HCT116 (cell line): Measurements from ENCODE around the gene COL26A1.

Experiments
- ATF3 ChIP-seq: IDR thresholded peaks from 2 replicates; pipeline ENCODE4 v1.6.1; 2012
- CBX3 ChIP-seq: IDR thresholded peaks from 2 replicates; pipeline ENCODE4 v1.6.1; 2012; ENCODE audit warnings: low read depth
- CTCF ChIP-seq, 3 experiments: fragments of 200-600 bp in 1 of 3; sonication (generic) in 1 of 3; IDR thresholded peaks in 2 of 3; conservative IDR thresholded peaks in 1 of 3; 2 replicates each; pipeline ENCODE4 v1.5.1; 2012 to 2017; ENCODE audit warnings: low read depth in 2 of 3, low read length in 2 of 3, antibody characterized with exemption in 1 of 3, borderline replicate concordance in 1 of 3, control low read depth in 1 of 3, mild to moderate bottlenecking in 1 of 3, mixed read lengths in 1 of 3, mixed run types in 1 of 3, moderate library complexity in 1 of 3; ENCODE audit not compliant: insufficient read depth in 1 of 3
- EGR1 ChIP-seq: IDR thresholded peaks from 2 replicates; pipeline ENCODE4 v1.6.1; 2012; ENCODE audit warnings: low read depth
- EZH2 ChIP-seq: fragments of 200-600 bp; sonication (generic); IDR thresholded peaks from 2 replicates; pipeline ENCODE4 v1.6.1; 2017; ENCODE audit warnings: antibody characterized with exemption, mixed run types
- POLR2A ChIP-seq: IDR thresholded peaks from 2 replicates; pipeline ENCODE4 v1.7.0; 2011; ENCODE audit warnings: borderline replicate concordance; ENCODE audit not compliant: insufficient read depth, insufficient read length; ENCODE audit errors: extremely low read depth
- POLR2AphosphoS5 ChIP-seq: IDR thresholded peaks from 2 replicates; pipeline ENCODE4 v1.6.1; 2011; ENCODE audit warnings: mild to moderate bottlenecking, low read depth, low read length, moderate library complexity
- TCF7L2 ChIP-seq: IDR thresholded peaks from 2 replicates; pipeline ENCODE4 v1.7.0; 2011; ENCODE audit warnings: borderline replicate concordance, inconsistent platforms; ENCODE audit not compliant: insufficient read depth, insufficient read length; ENCODE audit errors: extremely low read depth
- YY1 ChIP-seq: IDR thresholded peaks from 2 replicates; pipeline ENCODE4 v1.6.1; 2011; ENCODE audit warnings: low read length, low read depth, moderate library complexity, mild to moderate bottlenecking; ENCODE audit not compliant: insufficient replicate concordance; ENCODE audit errors: extremely low read depth
- ZNF274 ChIP-seq: fragments of 200-500 bp; sonication (Bioruptor generic); IDR thresholded peaks from 2 replicates; pipeline ENCODE4 v1.6.1; 2014; ENCODE audit warnings: mild to moderate bottlenecking, low read depth, low read length, inconsistent platforms

- TF ChIP-seq CBX3 (no peak), POLR2AphosphoS5 (no peak), POLR2A (no peak), EGR1 (no peak), ZNF274 (no peak), TCF7L2 (no peak), CTCF (IDR thresholded peaks at IDR 0.05 in 2 of 3, conservative IDR thresholded peaks at IDR 0.05 in 1 of 3; ENCODE audit: borderline replicate concordance in 1 of 3, insufficient read depth in 1 of 3, low read depth in 2 of 3, low read length in 2 of 3) (no peak), YY1 (no peak), EZH2 (no peak), ATF3 (no peak)
Observed at GRCh38 chr7:101381549-101382111, 19.0 kb downstream of the COL26A1 start.
